HG03045 (cell line): ENCODE data around the gene CMTM4.

Experiments used
- ATAC-seq: cut with Tn5 transposase; IDR thresholded peaks from one replicate; pipeline ENCODE4 v1.9.1; 2021; ENCODE audit warnings: mild to moderate bottlenecking, moderate library complexity; ENCODE audit not compliant: unreplicated experiment

CMTM4 gene

DNA sequence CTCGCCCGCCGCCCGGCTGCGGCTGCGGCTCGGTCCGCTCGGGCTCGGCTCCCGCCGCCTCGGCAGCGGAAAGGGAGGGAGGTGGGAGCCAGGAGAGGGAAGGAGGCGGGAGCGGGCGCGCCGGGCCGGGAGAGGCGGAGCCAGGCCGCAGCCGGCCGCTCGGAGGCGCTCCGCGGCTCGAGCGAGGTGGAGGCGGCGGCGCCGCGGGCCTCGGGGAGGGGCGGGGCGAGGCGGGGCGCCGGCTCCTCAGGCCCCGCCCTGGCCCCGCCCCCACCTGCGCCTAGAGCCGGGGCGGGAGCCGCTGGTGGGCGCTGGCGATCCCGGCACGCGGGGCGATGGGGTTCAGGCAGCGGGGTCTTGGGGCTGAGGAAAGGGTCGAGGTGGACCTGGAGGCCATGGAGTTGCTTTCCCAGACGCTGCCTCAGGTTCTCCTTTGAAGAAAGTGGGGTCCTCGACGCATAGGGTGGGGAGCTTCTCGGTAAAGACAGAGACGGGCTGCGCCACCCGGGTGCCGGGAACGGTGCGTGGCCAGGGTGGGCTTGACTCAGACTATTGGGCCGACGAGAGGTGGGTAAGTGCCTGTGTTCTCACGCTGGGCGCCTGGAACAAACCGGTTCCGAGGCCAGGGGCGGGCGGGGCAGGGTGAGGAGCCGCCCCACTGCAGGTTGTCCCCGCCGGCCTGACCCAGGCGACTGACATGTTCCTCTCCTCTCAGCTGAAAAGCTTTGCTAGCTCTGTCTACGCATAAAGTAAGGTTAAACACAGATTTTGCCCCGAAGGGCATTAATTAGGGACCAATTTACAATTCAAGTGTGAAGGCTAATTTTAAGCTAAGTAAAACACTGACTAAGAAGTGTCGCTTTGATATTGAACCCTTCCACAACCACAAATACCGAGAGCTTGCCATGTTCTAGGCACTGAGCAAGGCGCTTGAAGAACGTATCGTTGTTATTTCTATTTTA lies at the start of gene CMTM4:
TSS of gene CMTM4 (minus strand) at position 75 of the 962 bp plus-strand sequence. CDS start 218 bp downstream, outside the sequence.
- peak; percentile 88 for ATAC-seq

DNA sequence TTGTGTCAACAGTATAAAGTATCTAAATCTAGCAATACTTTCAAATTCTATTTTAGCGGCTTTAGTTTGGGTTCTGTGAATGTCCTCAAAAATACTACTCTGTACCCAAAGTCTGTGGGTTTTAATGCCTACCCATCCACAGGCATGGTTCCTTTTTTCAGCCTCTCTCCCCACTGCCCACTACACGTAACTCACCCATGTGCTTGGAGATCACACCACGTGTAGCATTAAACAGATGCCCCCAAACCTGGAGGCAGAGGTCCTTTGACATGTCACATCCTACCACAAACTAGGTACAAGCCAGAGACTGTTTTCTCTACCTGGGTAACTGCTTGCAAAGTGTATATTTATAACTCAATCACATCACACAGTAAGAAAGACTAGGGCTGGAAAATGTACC lies 49.5 kb upstream of the CMTM4 start:
- no peak for ATAC-seq

DNA sequence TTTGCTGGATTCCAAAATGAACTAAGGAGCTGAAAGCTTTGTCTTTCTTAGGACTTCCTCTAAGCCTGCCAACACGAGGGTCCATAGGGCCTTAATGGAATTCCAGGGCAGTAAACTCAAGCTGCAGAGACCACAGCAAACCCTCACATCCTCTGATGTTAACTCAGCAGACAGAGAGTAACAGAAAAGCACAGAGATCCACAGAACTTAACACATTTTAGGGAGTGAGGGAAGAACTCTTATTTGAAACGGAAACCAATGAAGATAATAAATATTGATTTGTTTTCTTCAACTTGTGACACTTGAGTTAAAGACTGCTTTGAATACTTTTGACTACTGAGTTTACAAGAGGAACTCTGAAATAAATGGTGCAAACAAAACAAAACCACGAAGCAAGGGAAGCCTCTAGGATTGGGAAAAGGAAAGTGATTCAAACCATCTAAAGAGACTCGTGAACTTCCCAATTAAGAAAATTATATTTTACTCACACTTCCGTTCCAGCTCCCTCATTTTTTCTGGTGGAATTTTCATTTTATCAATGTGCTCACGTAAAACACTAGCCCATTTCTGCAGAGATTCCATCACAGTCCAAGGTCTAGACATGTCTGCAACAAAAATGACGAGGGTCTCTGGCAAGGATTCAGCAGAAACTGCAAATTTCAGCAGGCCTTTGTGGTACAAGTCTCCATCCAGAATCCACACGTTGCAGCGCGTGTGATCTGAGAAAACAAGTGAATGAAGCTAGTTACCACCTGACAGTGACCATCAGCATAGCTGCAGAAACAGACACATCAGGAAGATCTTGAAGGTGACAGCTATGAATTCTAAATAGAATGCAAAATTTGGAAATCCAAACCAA lies 45.6 kb upstream of the CMTM4 start:
- ATAC-seq: no peak

DNA sequence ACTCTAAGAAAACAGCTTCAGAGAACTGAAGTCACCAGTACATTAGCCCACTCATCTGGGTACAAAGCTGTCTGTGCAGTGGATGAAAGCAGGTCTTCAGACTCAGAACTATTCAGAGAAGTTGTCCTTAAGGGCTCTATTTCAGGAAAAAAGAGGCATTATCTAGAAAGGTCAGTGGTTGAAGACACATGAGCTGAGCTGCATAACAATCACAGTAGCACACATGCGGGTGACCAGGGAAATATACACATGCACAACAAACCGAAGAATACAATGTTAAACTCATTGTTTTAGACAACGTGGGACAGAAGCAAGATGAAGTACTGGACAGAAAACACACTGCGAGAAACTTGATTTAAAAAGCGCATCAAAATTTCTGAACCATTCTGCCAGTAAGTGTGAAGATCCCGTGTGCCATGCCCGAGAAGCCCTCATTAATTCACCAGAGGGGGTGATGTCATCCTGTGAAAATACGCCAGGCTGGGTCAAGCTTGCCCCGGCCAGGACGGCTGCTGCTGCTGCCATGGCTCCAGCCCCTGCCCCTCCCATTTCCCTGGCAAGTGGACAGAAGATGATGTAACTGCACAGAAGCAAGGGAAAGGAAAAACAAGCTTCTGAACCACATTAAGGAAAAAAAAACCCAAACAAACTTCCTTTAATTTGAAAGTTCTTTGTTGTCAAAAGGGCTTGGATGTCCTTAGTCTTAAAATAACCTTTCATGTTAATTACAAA lies 44.8 kb upstream of the CMTM4 start:
- no peak for ATAC-seq

DNA sequence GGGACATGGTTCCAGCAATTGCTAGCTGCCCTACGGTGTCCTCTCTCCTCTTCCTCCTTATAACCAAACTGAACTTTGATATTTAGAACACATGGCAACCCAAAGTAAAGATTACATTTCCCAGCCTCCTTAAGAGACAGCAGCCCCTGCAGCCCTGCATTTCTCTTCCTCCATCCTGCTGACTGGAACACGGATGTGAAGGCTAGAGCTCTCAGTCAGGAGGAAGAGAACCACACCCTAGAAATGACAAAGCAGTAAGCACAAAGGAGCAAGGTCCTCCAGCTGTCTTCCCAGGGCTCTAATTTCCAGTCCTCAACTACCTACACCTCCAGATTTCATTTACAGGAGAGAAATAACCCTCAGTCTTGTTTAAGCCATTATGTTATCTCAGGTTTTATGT lies 44.0 kb upstream of the CMTM4 start:
- no peak for ATAC-seq

DNA sequence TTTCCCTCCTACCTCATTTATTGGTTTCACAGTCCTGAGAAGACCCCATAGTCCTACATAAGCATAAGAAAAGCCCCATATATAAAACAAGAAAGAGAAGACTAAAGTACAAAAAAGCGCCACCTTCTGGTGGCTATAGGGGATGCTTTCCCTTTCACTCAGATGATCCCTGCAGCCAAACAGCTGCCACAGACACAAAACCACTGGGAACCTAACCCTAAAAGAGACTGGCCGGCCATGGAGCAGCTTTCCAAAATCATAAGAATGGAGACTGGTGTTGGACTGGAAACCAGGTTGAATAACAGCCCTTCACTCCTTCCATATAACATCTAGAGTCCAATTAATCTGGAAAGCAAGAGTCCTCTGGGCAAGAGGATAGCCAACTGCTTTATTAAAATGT lies 43.5 kb upstream of the CMTM4 start:
- ATAC-seq: no peak

DNA sequence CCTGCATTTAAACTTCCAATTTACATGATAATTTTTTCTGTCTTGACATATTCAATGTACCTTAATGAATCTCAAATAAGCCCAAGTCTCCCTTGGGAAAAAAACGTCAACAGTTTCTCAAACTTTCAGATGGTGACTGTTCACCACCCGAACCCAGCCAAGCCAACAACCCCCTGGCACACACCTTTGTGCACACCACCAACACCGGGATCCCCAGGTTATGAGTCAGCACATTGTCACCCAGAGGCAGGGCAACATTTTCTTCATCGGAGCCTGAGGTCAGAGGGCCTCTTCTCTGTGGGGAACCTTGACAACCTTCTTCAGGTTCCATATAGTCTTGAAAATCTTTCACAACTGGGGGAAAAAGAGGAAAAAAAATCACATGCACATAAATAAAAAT lies 39.3 kb upstream of the CMTM4 start:
- ATAC-seq: no peak

DNA sequence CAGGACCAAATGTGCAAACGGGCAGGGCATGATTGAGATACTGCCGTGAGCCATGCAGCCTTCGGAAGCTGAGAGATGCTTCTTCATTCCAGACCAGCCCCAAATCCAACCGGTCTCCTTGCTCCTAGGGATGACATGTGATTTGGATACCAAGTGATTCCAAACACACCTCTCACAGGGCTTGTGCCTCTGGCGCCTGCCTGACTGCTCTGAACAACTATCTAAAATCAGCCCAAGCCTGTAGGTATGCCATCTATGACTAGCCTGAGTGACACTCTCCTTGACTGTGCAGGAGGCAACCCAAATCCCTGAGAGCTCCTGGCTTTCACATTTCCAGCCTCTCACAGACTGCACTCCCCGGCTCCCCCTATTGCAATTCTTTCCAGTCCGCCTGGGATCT lies 34.6 kb upstream of the CMTM4 start:
- no peak for ATAC-seq

DNA sequence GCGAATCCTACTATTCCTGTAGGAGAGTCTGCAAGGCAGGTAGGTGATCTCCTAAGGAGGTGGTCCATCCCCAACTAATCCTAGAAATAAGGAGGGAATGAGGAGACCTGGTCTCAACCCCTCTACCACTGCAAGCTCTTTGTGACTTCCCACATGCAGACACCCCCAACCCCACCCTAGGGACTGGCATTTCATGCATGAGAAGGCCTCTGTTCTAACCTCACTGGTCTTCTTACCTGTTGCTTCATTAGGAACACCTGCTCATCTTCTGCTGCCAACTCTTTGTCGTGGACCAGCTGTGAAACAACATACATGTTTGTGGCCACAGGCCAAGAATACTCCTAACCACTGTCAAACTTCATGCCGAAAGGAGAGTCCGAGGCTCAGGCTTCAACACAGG lies 32.3 kb upstream of the CMTM4 start:
- ATAC-seq: no peak

DNA sequence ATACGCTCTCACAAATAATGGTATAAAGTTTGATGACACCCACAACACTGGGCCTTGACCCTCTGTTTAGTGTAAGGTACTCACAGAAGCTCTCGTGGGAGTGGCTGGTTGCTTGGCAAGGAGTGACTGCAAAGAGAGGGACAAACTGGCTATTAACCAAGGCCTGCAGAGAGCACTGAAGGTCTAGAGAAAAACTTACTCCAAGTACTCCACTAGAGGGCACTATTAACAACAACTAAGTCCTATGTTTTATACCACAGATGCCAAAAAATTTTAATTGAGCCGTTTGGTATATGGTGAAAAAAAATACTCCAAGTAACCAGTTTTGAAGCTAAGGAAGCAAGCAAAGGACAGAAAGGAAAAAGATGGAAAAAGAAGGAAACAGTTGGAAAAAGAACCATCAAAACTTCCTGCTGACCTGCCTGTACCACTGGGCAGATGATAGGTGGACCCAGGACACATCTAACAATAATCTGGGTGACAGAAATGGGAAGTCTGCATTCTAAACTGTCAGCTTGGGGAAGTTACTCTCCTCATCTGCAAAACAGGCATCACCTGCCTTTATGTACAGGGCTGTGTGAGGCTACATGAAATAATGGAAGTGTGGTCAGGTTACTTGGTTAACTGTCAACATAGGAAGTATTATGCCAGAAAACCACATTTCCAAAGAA lies 31.7 kb upstream of the CMTM4 start:
- ATAC-seq: no peak

DNA sequence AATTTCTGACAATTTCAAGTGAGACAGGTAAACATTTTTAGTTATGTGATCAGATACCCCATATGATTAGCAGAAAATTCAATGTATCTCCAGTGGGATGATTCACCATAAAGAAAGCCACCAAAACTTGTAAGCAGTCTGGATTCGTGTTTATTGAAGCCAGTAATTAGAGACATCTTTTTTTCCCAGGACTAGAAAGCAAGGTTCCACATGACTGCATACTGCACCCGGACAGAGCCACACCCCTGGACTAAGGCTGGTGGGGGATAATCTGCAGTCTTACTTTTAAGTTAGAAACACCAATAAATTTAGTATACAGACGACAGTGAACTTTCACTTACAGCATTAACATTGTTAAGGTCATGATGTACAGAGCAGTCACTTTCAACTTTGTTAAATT lies 24.2 kb upstream of the CMTM4 start:
- no peak for ATAC-seq

DNA sequence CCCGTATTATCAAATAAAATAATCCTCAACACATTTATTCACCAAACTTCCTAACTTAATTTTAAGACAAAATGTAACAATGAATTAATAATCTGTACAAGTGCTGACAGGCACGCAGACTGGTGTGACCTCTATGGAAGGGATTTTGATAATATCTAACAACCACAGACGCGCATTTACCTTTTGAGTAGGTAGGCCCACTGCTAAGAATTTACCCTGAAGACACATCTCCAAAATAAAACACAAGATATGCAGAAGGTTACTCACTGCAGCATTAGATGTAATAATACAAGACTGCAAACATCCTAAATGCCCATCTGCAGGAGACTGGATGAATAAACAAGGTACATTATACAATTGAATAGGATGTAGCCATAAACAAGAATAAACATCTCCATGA lies 22.7 kb upstream of the CMTM4 start:
- no peak for ATAC-seq

DNA sequence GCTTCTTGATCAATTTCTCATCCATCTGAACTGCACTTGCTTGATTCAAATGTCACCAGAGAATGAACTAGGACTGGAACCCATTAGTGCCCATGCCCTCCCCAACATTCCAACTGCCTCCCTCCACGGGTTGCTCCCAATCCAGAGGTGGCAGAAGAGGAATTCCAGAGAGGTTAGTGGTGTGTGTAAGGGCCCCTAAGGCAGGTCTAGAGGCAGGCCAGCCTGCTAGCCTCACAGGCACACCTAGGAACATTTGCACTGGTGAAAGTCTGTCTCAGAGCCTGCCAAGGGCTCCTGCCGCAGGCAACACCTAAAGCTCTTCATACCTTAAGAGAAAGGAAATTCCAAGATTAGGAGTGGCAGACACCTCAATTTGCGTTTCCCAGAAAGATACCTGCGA lies 21.2 kb upstream of the CMTM4 start:
- ATAC-seq: no peak

DNA sequence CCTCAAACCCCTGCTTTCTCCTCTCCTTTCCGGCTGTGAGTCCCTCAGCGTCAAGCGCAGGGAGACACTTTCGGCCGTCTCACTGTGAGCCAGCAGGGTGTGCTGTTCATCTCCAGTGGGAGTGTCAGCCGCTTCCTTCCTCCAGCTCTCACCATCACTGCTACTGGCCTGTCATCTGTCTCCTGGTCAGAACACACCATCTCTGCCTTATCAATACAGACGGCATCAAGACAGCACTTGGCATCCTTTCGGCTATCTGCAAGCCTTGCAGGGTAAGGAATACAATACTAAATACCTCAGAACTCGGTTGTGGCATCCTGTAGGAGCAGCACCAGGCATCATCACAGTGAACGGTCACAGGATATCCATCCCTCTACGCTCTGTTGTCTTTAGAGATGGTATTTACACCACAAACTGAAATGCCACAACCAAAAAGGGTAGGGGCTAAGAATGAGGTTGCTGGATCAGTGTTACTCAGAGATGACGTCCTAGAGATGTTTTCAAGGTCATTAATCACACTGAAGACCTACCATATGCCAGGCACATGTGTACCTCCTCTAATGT lies 20.7 kb upstream of the CMTM4 start:
- ATAC-seq: no peak

DNA sequence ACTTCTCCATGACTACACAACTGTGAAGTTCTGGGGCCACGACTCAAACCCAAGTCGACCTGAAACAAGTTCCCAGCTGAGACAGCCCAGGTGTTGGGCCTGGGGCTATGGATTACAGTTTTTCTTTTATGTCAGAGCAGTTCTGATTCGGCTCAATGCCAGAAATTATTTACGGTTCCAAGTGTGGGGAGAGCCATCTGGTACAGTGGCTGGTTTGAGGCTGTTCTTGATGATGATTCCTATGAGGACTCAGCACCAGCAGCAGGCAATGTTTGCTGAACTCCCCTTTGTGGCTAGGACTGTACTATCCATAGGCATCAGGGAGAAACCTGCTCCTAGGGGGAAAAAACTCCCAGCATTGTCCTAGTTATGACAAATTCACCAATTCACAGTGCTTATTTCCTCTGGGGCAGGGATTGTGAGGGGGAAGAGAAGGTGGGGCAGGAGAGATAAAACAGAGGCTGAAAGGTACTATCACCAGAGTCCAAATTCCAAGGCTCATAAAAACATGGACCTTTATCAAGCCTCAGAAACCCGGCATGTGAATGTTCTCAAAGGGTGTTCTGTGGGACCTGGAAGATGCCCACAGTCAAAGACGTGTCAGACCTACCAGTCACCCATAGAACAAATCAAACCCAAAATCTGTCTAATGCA lies 18.2 kb upstream of the CMTM4 start:
- ATAC-seq: no peak

DNA sequence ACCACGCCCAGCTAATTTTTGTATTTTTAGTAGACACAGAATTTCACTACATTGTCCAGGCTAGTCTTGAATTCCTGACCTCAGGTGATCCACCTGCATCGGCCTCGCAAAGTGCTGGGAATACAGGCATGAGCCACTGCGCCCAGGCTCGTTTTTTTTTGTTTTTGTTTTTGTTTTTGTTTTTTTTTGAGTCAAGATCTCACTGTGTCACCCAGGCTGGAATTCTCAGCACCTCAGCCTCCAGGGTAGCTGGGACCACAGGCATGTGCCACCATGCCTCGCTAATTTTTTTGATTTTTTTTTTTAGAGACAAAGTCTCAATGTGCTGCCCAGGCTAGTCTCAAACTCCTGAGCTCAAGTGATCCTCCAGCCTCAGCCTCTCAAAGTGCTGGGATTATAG lies 17.5 kb upstream of the CMTM4 start:
- no peak for ATAC-seq

DNA sequence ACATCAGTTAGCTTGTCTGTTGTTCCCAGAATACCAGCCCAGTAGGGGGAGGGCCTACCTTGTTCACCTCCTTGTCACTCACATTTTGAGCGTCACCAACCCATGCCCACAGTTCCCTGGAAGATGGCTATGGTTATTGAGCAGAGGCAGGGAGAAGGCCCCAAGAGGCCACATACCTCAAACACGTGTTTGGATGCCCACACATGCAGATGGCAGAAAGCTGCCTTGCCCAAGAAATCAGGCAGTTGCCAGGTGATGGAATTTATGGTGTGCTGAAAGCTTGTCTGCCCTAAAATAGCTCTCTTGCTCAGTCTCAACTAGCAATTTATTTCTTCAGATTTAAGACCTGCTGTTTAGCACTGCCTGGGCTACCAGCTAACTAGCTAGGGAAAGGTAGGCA lies 16.5 kb upstream of the CMTM4 start:
- ATAC-seq: no peak

DNA sequence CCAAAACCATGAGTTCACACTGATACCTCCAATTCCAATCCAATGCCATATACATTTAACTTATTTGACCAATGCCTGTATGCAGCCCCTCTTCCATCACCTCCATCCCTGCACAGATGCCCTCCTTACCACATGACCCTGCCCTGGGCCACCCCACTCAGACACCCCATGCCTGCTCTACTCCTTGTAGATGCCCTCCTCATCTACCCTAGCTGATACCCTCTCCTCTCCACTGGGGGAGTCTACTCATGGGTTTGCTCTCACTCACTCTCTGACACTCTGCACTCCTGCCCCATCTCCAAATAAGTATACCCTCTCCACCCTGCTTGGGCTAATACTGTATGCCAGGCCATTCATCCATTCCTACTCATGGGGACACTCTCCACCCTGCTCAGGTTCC lies 16.0 kb upstream of the CMTM4 start:
- no peak for ATAC-seq

DNA sequence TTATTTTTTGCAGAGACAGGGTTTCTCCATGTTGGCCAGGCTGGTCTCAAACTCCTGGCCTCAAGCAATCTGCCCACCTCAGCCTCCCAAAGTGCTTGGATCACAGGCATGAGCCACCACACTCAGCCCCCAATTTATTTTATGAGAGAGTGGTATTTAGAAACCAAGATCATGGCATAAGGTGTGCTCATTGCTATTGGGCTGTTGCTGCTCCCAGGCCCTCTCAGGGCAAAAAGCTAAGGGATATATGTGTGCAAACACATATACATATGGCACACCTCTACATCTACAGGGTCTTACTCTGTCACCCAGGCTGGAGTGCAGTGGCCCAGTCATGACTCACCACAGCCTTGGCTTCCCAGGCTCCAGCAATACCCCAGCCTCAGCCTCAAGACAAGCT lies 15.0 kb upstream of the CMTM4 start:
- no peak for ATAC-seq

DNA sequence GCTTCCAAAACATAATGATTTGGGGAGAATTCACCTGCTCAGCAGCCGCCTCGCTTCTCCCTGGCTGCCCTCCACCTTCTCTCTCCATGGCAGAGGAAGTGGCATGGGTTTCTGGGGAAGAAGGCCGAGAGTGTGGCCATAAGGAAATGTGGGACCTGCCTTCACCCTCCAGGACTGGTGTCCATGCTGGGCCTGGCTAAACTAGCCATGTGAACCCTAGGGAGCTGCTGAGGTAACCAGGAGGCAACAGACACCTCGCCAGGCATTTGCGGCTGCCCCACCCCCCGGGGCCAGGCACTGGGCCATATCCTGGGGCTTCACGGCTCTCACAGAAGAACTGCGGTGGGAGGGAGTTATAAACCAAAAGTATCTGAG lies 9.9 kb upstream of the CMTM4 start:
- no peak for ATAC-seq
